ENCODE results near the gene HS6ST2.

DNA sequence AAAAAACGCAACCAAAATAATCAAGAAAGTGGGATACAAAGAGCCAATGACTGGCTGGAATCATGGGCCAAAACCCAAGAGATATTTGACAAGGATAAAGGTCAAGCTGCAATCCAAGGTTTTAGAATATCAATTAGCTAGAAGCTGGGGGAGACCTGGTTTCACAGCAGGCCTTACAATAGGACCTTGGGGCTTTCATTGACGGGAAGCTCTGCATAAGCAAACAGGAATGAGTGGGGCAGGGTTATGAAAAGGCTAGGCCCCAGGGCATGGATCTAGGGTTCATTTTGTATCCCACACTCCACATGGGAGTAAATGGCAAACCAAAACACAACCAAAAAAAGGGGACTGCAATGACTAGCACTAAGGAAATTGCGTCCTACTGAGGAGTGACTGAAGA, 215.3 kb downstream of the HS6ST2 start:
- TF ChIP-seq, protein P1, sequence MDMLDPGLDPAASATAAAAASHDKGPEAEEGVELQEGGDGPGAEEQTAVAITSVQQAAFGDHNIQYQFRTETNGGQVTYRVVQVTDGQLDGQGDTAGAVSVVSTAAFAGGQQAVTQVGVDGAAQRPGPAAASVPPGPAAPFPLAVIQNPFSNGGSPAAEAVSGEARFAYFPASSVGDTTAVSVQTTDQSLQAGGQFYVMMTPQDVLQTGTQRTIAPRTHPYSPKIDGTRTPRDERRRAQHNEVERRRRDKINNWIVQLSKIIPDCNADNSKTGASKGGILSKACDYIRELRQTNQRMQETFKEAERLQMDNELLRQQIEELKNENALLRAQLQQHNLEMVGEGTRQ (IDR thresholded peaks at IDR 0.05; ENCODE audit: borderline replicate concordance, low read depth, low read length) = no peak
- TF ChIP-seq, protein P2, sequence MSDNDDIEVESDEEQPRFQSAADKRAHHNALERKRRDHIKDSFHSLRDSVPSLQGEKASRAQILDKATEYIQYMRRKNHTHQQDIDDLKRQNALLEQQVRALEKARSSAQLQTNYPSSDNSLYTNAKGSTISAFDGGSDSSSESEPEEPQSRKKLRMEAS (IDR thresholded peaks at IDR 0.05; ENCODE audit: low read depth) = no peak

All from SK-N-SH (cell line).